Measurements from ENCODE around the gene ZNF532.

DNA sequence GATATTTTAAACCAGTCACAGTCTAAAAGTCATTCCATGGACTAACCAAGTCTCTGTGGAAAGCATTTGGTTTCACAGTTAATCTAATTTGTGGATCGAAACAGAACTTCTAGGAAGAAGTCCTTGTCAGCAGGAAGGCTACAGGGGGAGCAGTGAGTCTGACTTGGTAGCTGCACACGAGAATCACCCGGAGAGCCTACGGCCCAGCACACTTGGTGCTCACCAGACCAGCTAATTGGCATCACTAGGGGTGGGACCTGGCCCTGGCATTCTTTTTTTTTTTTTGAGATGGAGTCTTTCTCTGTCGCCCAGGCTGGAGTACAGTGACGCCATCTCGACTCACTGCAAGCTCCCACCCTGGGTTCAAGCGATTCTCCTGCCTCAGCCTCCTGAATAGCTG is 97.7 kb downstream of the ZNF532 start:
- TF ChIP-seq GATA2 (IDR thresholded peaks at IDR 0.05; ENCODE audit: low read depth, low read length) (no peak), GATA3 (IDR thresholded peaks at IDR 0.05; ENCODE audit: low read depth, low read length) (no peak)

All from SH-SY5Y (cell line).